HEK293 (cell line): ENCODE measurements around the gene OGFOD3.
A peak's percentile ranks its signal among the peaks of the same experiment; 100 is the strongest.

Experiments used
- BCL11A ChIP-seq: fragments of 450-650 bp; formaldehyde crosslinking; IDR thresholded peaks from 2 replicates; pipeline ENCODE4 v1.5.1; 2016; ENCODE audit warnings: low read depth, missing biosample characterization, missing genetic modification characterization
- GLIS1 ChIP-seq: fragments of 450-650 bp; formaldehyde crosslinking; IDR thresholded peaks from 2 replicates; pipeline ENCODE4 v1.5.1; 2016; ENCODE audit warnings: missing biosample characterization, missing genetic modification characterization
- HOXC10 ChIP-seq: sonication (generic); formaldehyde crosslinking; IDR thresholded peaks from 2 replicates; pipeline ENCODE4 v1.8.1; 2023; ENCODE audit warnings: mild to moderate bottlenecking, missing genetic modification reagents
- KLF1 ChIP-seq: fragments of 450-650 bp; formaldehyde crosslinking; IDR thresholded peaks from 2 replicates; pipeline ENCODE4 v1.5.1; 2016; ENCODE audit warnings: missing biosample characterization, missing genetic modification characterization
- KLF16 ChIP-seq: fragments of 450-650 bp; formaldehyde crosslinking; IDR thresholded peaks from 2 replicates; pipeline ENCODE4 v1.5.1; 2017; ENCODE audit warnings: missing biosample characterization, missing genetic modification characterization
- KLF9 ChIP-seq: fragments of 450-650 bp; formaldehyde crosslinking; IDR thresholded peaks from 2 replicates; pipeline ENCODE4 v1.5.1; 2016; ENCODE audit warnings: missing biosample characterization, missing genetic modification characterization, low read depth
- YY1 ChIP-seq: fragments of 450-650 bp; formaldehyde crosslinking; IDR thresholded peaks from 2 replicates; pipeline ENCODE4 v1.5.1; 2018; ENCODE audit warnings: missing biosample characterization, missing genetic modification characterization
- YY2 ChIP-seq: fragments of 450-650 bp; formaldehyde crosslinking; IDR thresholded peaks from 2 replicates; pipeline ENCODE4 v1.5.1; 2016; ENCODE audit warnings: missing biosample characterization, missing genetic modification characterization
- ZBTB17 ChIP-seq: fragments of 450-650 bp; formaldehyde crosslinking; IDR thresholded peaks from 2 replicates; pipeline ENCODE4 v1.5.1; 2016; ENCODE audit warnings: missing biosample characterization, missing genetic modification characterization
- ZBTB20 ChIP-seq: fragments of 450-650 bp; formaldehyde crosslinking; IDR thresholded peaks from 2 replicates; pipeline ENCODE4 v1.5.1; 2016; ENCODE audit warnings: missing biosample characterization, missing genetic modification characterization
- ZFP69B ChIP-seq: fragments of 450-650 bp; formaldehyde crosslinking; IDR thresholded peaks from 2 replicates; pipeline ENCODE4 v1.5.1; 2016; ENCODE audit warnings: missing biosample characterization, missing genetic modification characterization
- ZNF112 ChIP-seq: fragments of 450-650 bp; formaldehyde crosslinking; IDR thresholded peaks from 2 replicates; pipeline ENCODE4 v1.5.0; 2017; ENCODE audit warnings: missing biosample characterization, missing genetic modification characterization
- ZNF114 ChIP-seq: fragments of 450-650 bp; formaldehyde crosslinking; IDR thresholded peaks from 2 replicates; pipeline ENCODE4 v1.5.0; 2017; ENCODE audit warnings: missing biosample characterization, missing genetic modification characterization
- ZNF221 ChIP-seq: fragments of 450-650 bp; formaldehyde crosslinking; IDR thresholded peaks from 2 replicates; pipeline ENCODE4 v1.5.1; 2017; ENCODE audit warnings: missing biosample characterization, missing genetic modification characterization, borderline replicate concordance
- ZNF302 ChIP-seq: fragments of 450-650 bp; formaldehyde crosslinking; IDR thresholded peaks from 2 replicates; pipeline ENCODE4 v1.5.1; 2016; ENCODE audit warnings: missing biosample characterization, missing genetic modification characterization, low read depth
- ZNF341 ChIP-seq: fragments of 450-650 bp; formaldehyde crosslinking; IDR thresholded peaks from 2 replicates; pipeline ENCODE4; 2016; ENCODE audit warnings: low read depth, missing biosample characterization, missing genetic modification characterization
- ZNF350 ChIP-seq: fragments of 450-650 bp; formaldehyde crosslinking; IDR thresholded peaks from 2 replicates; pipeline ENCODE4 v1.5.0; 2017; ENCODE audit warnings: missing biosample characterization, mild to moderate bottlenecking, missing genetic modification characterization
- ZNF544 ChIP-seq: fragments of 450-650 bp; formaldehyde crosslinking; IDR thresholded peaks from 2 replicates; pipeline ENCODE4 v1.5.0; 2017; ENCODE audit warnings: missing biosample characterization, missing genetic modification characterization
- ZNF600 ChIP-seq: fragments of 450-650 bp; formaldehyde crosslinking; IDR thresholded peaks from 2 replicates; pipeline ENCODE4 v1.5.1; 2016; ENCODE audit warnings: missing biosample characterization, missing genetic modification characterization
- ZNF629 ChIP-seq: fragments of 450-650 bp; formaldehyde crosslinking; IDR thresholded peaks from 2 replicates; pipeline ENCODE4 v1.5.1; 2017; ENCODE audit warnings: missing biosample characterization, missing genetic modification characterization
- ZNF660 ChIP-seq: fragments of 450-650 bp; IDR thresholded peaks from 2 replicates; pipeline ENCODE4 v1.5.1; 2018; ENCODE audit warnings: missing biosample characterization, mild to moderate bottlenecking, missing genetic modification characterization
- ZNF768 ChIP-seq: fragments of 450-650 bp; formaldehyde crosslinking; IDR thresholded peaks from 2 replicates; pipeline ENCODE4 v1.5.1; 2018; ENCODE audit warnings: missing biosample characterization, mild to moderate bottlenecking, missing genetic modification characterization
- ZNF830 ChIP-seq: fragments of 450-650 bp; IDR thresholded peaks from 2 replicates; pipeline ENCODE4 v1.5.0; 2018; ENCODE audit warnings: missing biosample characterization, missing genetic modification characterization, low read depth, mild to moderate bottlenecking, moderate library complexity
- TF ChIP-seq, protein P1 (sequence below): fragments of 450-650 bp; formaldehyde crosslinking; IDR thresholded peaks from 2 replicates; pipeline ENCODE4 v1.5.1; 2016; ENCODE audit warnings: missing biosample characterization, missing genetic modification characterization
- TF ChIP-seq, protein P2 (sequence below): fragments of 450-650 bp; formaldehyde crosslinking; optimal IDR thresholded peaks from 2 replicates; pipeline ENCODE3; 2016; ENCODE audit warnings: missing biosample characterization, mild to moderate bottlenecking, missing genetic modification characterization
- TF ChIP-seq, protein P3 (sequence below): sonication (generic); formaldehyde crosslinking; IDR thresholded peaks from 2 replicates; pipeline ENCODE4 v1.8.1; 2022; ENCODE audit warnings: mild to moderate bottlenecking, moderate library complexity, missing genetic modification reagents
- TF ChIP-seq, protein P4 (sequence below): fragments of 450-650 bp; formaldehyde crosslinking; IDR thresholded peaks from 2 replicates; pipeline ENCODE4 v1.5.1; 2016; ENCODE audit warnings: missing biosample characterization, missing genetic modification characterization
- TF ChIP-seq, protein P5 (sequence below): fragments of 450-650 bp; formaldehyde crosslinking; IDR thresholded peaks from 2 replicates; pipeline ENCODE4 v1.5.1; 2016; ENCODE audit warnings: missing biosample characterization, missing genetic modification characterization
- TF ChIP-seq, protein P6 (sequence below): fragments of 450-650 bp; formaldehyde crosslinking; IDR thresholded peaks from 2 replicates; pipeline ENCODE4 v1.5.1; 2016; ENCODE audit warnings: missing biosample characterization, missing genetic modification characterization

OGFOD3 gene

DNA sequence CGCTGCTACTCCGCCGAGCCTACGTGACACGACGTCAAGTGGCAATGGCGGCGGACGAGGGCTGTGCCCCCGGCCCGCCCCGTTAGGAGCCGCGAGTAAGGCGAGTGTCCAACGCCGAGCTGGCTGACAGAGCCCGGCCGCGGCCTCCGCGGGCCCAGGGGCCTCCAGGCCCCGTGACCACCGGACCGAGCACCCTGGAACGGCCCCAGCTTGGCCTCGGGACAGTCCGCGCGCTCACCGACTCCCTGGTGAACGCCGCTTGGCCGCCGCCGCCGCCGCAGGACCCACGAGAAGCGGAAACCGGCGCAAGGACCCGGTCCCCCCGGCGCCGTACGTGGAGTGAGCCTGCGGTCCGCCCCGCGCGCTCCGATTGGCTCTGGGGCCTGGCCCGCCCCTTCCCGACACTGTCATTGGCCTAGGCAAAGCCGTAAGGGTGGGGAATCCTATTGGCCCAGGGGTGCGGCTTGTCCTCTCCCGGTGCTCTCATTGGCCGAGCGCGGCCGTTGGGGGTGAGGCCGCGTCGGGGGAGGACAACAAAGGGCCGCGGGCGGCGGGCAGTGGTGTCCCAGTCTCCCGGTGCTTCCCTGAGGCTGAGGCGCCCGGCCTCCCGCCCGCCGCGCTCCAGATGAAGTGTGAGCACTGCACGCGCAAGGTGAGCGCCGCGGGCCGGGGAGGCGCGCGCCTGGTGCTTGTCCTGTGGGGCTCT lies 39.9 kb upstream of the OGFOD3 start, which contains the start of gene NARF (continued):
- TF ChIP-seq, protein P1, sequence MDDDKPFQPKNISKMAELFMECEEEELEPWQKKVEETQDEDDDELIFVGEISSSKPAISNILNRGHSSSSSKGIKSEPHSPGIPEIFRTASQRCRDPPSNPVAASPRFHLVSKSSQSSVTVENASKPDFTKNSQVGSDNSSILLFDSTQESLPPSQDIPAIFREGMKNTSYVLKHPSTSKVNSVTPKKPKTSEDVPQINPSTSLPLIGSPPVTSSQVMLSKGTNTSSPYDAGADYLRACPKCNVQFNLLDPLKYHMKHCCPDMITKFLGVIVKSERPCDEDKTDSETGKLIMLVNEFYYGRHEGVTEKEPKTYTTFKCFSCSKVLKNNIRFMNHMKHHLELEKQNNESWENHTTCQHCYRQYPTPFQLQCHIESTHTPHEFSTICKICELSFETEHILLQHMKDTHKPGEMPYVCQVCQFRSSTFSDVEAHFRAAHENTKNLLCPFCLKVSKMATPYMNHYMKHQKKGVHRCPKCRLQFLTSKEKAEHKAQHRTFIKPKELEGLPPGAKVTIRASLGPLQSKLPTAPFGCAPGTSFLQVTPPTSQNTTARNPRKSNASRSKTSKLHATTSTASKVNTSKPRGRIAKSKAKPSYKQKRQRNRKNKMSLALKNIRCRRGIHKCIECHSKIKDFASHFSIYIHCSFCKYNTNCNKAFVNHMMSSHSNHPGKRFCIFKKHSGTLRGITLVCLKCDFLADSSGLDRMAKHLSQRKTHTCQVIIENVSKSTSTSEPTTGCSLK (tag by site-specific recombination): no peak
- TF ChIP-seq ZNF221 (tag by site-specific recombination) (no peak), ZNF768 (tag by site-specific recombination) (no peak), ZNF600 (tag by site-specific recombination) (peak; percentile 59; the same call in 1 of the 2 replicates), KLF16 (tag by site-specific recombination) (peak; percentile 4; the same call in 1 of the 2 replicates), ZNF350 (tag by site-specific recombination) (no peak), ZNF544 (tag by site-specific recombination) (no peak), ZNF114 (tag by site-specific recombination) (no peak), ZFP69B (tag by site-specific recombination) (peak; percentile 45), ZBTB20 (tag by site-specific recombination) (peak; percentile 64; the same call in 1 of the 2 replicates), ZNF112 (tag by site-specific recombination) (no peak), HOXC10 (CRISPR knock-in tag) (no peak), YY1 (tag by site-specific recombination) (peak; percentile 97), ZBTB17 (tag by site-specific recombination) (peak; percentile 78), ZNF830 (tag by site-specific recombination) (no peak), KLF1 (tag by site-specific recombination) (peak; percentile 88), ZNF302 (tag by site-specific recombination) (no peak), ZNF660 (tag by site-specific recombination) (0 out of 2 replicates have a peak, but pooled peaks have one; percentile 73), GLIS1 (peak; percentile 60), KLF9 (tag by site-specific recombination) (peak; percentile 78), ZNF341 (peak; percentile 56), ZNF629 (peak; percentile 46; the same call in 1 of the 2 replicates), YY2 (tag by site-specific recombination) (peak; percentile 89), BCL11A (tag by site-specific recombination) (no peak)
- TF ChIP-seq, protein P2, sequence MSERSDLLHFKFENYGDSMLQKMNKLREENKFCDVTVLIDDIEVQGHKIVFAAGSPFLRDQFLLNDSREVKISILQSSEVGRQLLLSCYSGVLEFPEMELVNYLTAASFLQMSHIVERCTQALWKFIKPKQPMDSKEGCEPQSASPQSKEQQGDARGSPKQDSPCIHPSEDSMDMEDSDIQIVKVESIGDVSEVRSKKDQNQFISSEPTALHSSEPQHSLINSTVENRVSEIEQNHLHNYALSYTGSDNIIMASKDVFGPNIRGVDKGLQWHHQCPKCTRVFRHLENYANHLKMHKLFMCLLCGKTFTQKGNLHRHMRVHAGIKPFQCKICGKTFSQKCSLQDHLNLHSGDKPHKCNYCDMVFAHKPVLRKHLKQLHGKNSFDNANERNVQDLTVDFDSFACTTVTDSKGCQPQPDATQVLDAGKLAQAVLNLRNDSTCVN (tag by site-specific recombination): peak; percentile 84
- TF ChIP-seq, protein P3, sequence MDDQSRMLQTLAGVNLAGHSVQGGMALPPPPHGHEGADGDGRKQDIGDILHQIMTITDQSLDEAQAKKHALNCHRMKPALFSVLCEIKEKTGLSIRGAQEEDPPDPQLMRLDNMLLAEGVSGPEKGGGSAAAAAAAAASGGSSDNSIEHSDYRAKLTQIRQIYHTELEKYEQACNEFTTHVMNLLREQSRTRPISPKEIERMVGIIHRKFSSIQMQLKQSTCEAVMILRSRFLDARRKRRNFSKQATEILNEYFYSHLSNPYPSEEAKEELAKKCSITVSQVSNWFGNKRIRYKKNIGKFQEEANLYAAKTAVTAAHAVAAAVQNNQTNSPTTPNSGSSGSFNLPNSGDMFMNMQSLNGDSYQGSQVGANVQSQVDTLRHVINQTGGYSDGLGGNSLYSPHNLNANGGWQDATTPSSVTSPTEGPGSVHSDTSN: peak; percentile 76; the same call in 1 of the 2 replicates
- TF ChIP-seq, protein P4, sequence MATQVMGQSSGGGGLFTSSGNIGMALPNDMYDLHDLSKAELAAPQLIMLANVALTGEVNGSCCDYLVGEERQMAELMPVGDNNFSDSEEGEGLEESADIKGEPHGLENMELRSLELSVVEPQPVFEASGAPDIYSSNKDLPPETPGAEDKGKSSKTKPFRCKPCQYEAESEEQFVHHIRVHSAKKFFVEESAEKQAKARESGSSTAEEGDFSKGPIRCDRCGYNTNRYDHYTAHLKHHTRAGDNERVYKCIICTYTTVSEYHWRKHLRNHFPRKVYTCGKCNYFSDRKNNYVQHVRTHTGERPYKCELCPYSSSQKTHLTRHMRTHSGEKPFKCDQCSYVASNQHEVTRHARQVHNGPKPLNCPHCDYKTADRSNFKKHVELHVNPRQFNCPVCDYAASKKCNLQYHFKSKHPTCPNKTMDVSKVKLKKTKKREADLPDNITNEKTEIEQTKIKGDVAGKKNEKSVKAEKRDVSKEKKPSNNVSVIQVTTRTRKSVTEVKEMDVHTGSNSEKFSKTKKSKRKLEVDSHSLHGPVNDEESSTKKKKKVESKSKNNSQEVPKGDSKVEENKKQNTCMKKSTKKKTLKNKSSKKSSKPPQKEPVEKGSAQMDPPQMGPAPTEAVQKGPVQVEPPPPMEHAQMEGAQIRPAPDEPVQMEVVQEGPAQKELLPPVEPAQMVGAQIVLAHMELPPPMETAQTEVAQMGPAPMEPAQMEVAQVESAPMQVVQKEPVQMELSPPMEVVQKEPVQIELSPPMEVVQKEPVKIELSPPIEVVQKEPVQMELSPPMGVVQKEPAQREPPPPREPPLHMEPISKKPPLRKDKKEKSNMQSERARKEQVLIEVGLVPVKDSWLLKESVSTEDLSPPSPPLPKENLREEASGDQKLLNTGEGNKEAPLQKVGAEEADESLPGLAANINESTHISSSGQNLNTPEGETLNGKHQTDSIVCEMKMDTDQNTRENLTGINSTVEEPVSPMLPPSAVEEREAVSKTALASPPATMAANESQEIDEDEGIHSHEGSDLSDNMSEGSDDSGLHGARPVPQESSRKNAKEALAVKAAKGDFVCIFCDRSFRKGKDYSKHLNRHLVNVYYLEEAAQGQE (tag by site-specific recombination): 0 out of 2 replicates have a peak, but pooled peaks have one; percentile 37
- TF ChIP-seq, protein P5, sequence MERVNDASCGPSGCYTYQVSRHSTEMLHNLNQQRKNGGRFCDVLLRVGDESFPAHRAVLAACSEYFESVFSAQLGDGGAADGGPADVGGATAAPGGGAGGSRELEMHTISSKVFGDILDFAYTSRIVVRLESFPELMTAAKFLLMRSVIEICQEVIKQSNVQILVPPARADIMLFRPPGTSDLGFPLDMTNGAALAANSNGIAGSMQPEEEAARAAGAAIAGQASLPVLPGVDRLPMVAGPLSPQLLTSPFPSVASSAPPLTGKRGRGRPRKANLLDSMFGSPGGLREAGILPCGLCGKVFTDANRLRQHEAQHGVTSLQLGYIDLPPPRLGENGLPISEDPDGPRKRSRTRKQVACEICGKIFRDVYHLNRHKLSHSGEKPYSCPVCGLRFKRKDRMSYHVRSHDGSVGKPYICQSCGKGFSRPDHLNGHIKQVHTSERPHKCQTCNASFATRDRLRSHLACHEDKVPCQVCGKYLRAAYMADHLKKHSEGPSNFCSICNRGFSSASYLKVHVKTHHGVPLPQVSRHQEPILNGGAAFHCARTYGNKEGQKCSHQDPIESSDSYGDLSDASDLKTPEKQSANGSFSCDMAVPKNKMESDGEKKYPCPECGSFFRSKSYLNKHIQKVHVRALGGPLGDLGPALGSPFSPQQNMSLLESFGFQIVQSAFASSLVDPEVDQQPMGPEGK (tag by site-specific recombination): peak; percentile 93
- TF ChIP-seq, protein P6, sequence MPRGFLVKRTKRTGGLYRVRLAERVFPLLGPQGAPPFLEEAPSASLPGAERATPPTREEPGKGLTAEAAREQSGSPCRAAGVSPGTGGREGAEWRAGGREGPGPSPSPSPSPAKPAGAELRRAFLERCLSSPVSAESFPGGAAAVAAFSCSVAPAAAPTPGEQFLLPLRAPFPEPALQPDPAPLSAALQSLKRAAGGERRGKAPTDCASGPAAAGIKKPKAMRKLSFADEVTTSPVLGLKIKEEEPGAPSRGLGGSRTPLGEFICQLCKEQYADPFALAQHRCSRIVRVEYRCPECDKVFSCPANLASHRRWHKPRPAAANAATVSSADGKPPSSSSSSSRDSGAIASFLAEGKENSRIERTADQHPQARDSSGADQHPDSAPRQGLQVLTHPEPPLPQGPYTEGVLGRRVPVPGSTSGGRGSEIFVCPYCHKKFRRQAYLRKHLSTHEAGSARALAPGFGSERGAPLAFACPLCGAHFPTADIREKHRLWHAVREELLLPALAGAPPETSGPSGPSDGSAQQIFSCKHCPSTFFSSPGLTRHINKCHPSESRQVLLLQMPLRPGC (tag by site-specific recombination): peak; percentile 34; the same call in 1 of the 2 replicates
